SK-N-SH treated with all-trans-retinoic acid at 6 μM for 48 hours (cell line): ENCODE data around the gene NR1I3.

Experiments
- ATAC-seq: fragments of 200-7000 bp; cut with Tn5 transposase; 3 replicates; pipeline ENCODE4 v1.9.1; 2020; ENCODE audit warnings: mild to moderate bottlenecking, moderate library complexity
- ARNTL ChIP-seq: fragments of 450-650 bp; formaldehyde crosslinking; IDR thresholded peaks from 2 replicates; pipeline ENCODE4 v1.5.0; 2020; ENCODE audit warnings: low read depth, mild to moderate bottlenecking, moderate library complexity, borderline replicate concordance
- CSRNP3 ChIP-seq: fragments of 250-450 bp; sonication (Bioruptor Pico); IDR thresholded peaks from 2 replicates; pipeline ENCODE4 v1.5.1; 2021; ENCODE audit warnings: mild to moderate bottlenecking, moderate library complexity
- ESRRG ChIP-seq: fragments of 250-450 bp; sonication (Bioruptor Pico); IDR thresholded peaks from 2 replicates; pipeline ENCODE4 v1.6.1; 2021; ENCODE audit warnings: mild to moderate bottlenecking
- GLIS3 ChIP-seq: fragments of 250-450 bp; sonication (Bioruptor Pico); IDR thresholded peaks from 2 replicates; pipeline ENCODE4 v1.5.0; 2020; ENCODE audit warnings: mild to moderate bottlenecking, moderate library complexity
- ISL1 ChIP-seq: fragments of 250-450 bp; sonication (Bioruptor Pico); IDR thresholded peaks from 2 replicates; pipeline ENCODE4 v2.1.2; 2022; ENCODE audit warnings: mild to moderate bottlenecking, moderate library complexity
- OSR1 ChIP-seq: fragments of 250-450 bp; sonication (Bioruptor Pico); IDR thresholded peaks from 2 replicates; pipeline ENCODE4 v1.8.0; 2022; ENCODE audit warnings: moderate library complexity, mild to moderate bottlenecking, inconsistent platforms
- PATZ1 ChIP-seq: fragments of 250-450 bp; sonication (Bioruptor Pico); IDR thresholded peaks from 2 replicates; pipeline ENCODE4 v1.8.0; 2020; ENCODE audit warnings: mild to moderate bottlenecking, moderate library complexity, borderline replicate concordance
- POU6F1 ChIP-seq: fragments of 250-450 bp; sonication (Bioruptor Pico); IDR thresholded peaks from 2 replicates; pipeline ENCODE4 v1.8.0; 2021; ENCODE audit warnings: low read depth, mild to moderate bottlenecking, moderate library complexity, borderline replicate concordance
- PPARA ChIP-seq: fragments of 250-450 bp; sonication (Bioruptor Pico); IDR thresholded peaks from 2 replicates; pipeline ENCODE4 v1.5.0; 2020; ENCODE audit warnings: mild to moderate bottlenecking, borderline replicate concordance
- RARB ChIP-seq: fragments of 250-450 bp; sonication (Bioruptor Pico); IDR thresholded peaks from 2 replicates; pipeline ENCODE4 v1.8.0; 2021; ENCODE audit warnings: mild to moderate bottlenecking, moderate library complexity
- SNAI2 ChIP-seq: fragments of 250-450 bp; sonication (Bioruptor Pico); IDR thresholded peaks from 2 replicates; pipeline ENCODE4 v1.5.0; 2020; ENCODE audit warnings: mild to moderate bottlenecking, moderate library complexity
- TCF4 ChIP-seq: fragments of 250-450 bp; sonication (Bioruptor Pico); IDR thresholded peaks from 2 replicates; pipeline ENCODE4 v1.8.0; 2021; ENCODE audit warnings: mild to moderate bottlenecking, moderate library complexity, borderline replicate concordance
- TOX ChIP-seq: fragments of 250-450 bp; sonication (Bioruptor Pico); IDR thresholded peaks from 2 replicates; pipeline ENCODE4 v1.8.0; 2021; ENCODE audit warnings: mild to moderate bottlenecking, moderate library complexity, borderline replicate concordance
- ZC3H10 ChIP-seq: fragments of 250-450 bp; sonication (Bioruptor Pico); IDR thresholded peaks from 2 replicates; pipeline ENCODE4 v1.5.1; 2021; ENCODE audit warnings: mild to moderate bottlenecking, moderate library complexity
- ZFP3 ChIP-seq: fragments of 250-450 bp; sonication (Bioruptor Pico); IDR thresholded peaks from 2 replicates; pipeline ENCODE4 v1.5.0; 2020; ENCODE audit warnings: mild to moderate bottlenecking, moderate library complexity
- ZFP30 ChIP-seq: fragments of 450-650 bp; formaldehyde crosslinking; IDR thresholded peaks from 2 replicates; pipeline ENCODE4 v1.5.0; 2022; ENCODE audit warnings: mild to moderate bottlenecking, moderate library complexity
- ZNF565 ChIP-seq: fragments of 450-650 bp; formaldehyde crosslinking; conservative IDR thresholded peaks from 2 replicates; pipeline ENCODE4 v1.5.0; 2020; ENCODE audit warnings: low read depth, mild to moderate bottlenecking, moderate library complexity
- ZNF70 ChIP-seq: fragments of 450-650 bp; formaldehyde crosslinking; IDR thresholded peaks from 2 replicates; pipeline ENCODE4 v1.5.0; 2020; ENCODE audit warnings: mild to moderate bottlenecking, moderate library complexity
- ZNF8 ChIP-seq: fragments of 450-650 bp; formaldehyde crosslinking; IDR thresholded peaks from 2 replicates; pipeline ENCODE4 v1.5.0; 2020; ENCODE audit warnings: mild to moderate bottlenecking, moderate library complexity
- TF ChIP-seq, protein P1 (sequence below): fragments of 250-450 bp; sonication (Bioruptor Pico); IDR thresholded peaks from 2 replicates; pipeline ENCODE4 v1.5.0; 2020; ENCODE audit warnings: mild to moderate bottlenecking, moderate library complexity

Gene NR1I3

DNA sequence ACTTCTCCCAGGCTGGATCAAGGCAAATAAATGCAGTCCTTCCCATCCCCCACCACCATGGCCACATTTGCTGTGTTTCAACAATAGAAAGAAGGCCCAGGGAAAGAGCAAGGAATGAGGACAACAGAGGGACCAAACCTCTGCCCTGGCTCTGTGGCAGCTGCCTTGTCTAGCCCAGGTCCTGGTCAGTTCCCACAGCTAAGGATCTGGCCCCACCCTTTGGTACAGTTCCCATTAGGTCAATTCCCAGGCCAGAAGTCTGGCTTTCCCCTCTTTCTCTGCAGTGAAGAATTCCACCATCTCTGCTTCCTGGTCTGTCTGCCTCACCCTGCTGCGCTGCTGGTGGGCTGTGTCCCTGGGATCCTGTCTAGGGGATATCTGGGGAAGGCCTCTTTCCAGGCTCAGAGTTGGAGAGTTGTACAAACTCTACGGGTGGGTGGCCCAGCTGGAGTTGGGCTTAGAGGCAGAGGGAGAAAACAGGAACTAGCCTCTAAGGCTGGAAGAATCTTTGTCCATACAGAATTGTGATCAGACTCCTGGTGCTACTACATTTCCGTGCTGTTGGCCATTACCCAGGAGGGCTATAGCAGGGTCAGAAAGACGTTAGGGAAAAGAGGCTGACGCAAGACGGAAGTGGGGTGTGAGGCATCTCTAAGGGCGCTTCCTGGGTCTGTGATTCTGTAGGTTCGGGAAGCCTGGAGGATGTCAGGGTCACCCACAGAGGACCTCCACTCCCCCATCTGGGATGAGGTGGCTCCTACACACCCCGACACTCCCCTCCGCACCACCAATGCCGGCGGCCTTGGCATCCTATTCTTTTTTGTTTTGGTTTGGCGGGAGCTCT, 36.8 kb downstream of the NR1I3 start:
- TF ChIP-seq SNAI2 (CRISPR knock-in tag), result no peak
- TF ChIP-seq ZC3H10 (CRISPR knock-in tag), result no peak
- no peak for TF ChIP-seq GLIS3 (CRISPR knock-in tag)
- no peak for TF ChIP-seq ZNF8 (CRISPR knock-in tag)
- no peak for TF ChIP-seq CSRNP3 (CRISPR knock-in tag)
- TF ChIP-seq TCF4 (CRISPR knock-in tag), result no peak
- no peak for TF ChIP-seq ZFP3 (CRISPR knock-in tag)
- TF ChIP-seq TOX (CRISPR knock-in tag), result no peak
- no peak for TF ChIP-seq PATZ1 (CRISPR knock-in tag)
- TF ChIP-seq, protein P1, sequence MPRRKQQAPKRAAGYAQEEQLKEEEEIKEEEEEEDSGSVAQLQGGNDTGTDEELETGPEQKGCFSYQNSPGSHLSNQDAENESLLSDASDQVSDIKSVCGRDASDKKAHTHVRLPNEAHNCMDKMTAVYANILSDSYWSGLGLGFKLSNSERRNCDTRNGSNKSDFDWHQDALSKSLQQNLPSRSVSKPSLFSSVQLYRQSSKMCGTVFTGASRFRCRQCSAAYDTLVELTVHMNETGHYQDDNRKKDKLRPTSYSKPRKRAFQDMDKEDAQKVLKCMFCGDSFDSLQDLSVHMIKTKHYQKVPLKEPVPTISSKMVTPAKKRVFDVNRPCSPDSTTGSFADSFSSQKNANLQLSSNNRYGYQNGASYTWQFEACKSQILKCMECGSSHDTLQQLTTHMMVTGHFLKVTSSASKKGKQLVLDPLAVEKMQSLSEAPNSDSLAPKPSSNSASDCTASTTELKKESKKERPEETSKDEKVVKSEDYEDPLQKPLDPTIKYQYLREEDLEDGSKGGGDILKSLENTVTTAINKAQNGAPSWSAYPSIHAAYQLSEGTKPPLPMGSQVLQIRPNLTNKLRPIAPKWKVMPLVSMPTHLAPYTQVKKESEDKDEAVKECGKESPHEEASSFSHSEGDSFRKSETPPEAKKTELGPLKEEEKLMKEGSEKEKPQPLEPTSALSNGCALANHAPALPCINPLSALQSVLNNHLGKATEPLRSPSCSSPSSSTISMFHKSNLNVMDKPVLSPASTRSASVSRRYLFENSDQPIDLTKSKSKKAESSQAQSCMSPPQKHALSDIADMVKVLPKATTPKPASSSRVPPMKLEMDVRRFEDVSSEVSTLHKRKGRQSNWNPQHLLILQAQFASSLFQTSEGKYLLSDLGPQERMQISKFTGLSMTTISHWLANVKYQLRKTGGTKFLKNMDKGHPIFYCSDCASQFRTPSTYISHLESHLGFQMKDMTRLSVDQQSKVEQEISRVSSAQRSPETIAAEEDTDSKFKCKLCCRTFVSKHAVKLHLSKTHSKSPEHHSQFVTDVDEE (CRISPR knock-in tag), result no peak
- no peak for TF ChIP-seq ESRRG (CRISPR knock-in tag)
- no peak for TF ChIP-seq RARB (CRISPR knock-in tag)
- no peak for TF ChIP-seq OSR1 (CRISPR knock-in tag)

DNA sequence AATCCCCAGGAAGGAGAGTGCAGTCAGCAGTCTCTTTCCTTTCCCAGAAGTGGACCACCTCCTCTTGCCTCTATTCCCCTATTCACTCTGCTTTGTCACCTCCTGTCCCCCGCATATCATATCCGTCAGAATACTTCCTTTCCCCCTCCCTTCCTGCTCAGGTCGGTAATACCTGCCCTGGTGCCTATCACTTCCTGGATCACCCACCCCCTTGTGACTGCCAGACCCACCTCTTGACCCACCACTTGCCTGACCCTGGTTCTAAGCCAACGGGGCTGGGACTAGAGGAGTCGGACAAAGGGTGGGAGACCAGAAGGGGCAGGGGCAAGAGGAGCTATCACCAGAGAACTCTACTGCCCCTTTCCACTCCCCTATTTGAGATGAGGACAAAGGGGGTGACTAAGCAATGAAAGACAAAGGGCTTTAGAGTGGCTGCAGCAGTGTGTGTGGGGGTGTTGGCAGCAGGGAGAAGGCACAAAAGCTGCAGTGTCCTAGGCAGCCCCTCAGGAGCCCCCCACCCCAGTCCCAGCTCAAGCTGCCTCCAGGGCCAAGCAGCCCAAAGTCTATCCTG, 37.5 kb downstream of the NR1I3 start:
- no peak for ATAC-seq

More for the DNA sequence above, 36.8 kb downstream of the NR1I3 start:
- no peak for ATAC-seq

More for the DNA sequence above, 37.5 kb downstream of the NR1I3 start:
- TF ChIP-seq ZFP30 (CRISPR knock-in tag) (no peak), ARNTL (CRISPR knock-in tag) (no peak), SNAI2 (CRISPR knock-in tag) (no peak), TOX (CRISPR knock-in tag) (no peak), ZNF8 (CRISPR knock-in tag) (no peak), RARB (CRISPR knock-in tag) (no peak), TCF4 (CRISPR knock-in tag) (no peak), ZFP3 (CRISPR knock-in tag) (no peak), ZNF565 (no peak), PATZ1 (CRISPR knock-in tag) (no peak), ZNF70 (CRISPR knock-in tag) (no peak), ISL1 (CRISPR knock-in tag) (no peak), OSR1 (CRISPR knock-in tag) (no peak), PPARA (CRISPR knock-in tag) (no peak), ESRRG (CRISPR knock-in tag) (no peak), POU6F1 (CRISPR knock-in tag) (no peak), GLIS3 (CRISPR knock-in tag) (no peak)
- TF ChIP-seq, protein P1 (CRISPR knock-in tag), result no peak
